Measurements from ENCODE around the gene BAIAP2. TPM values are rescaled to one million over a fixed set of nuclear protein-coding genes. Genes with fewer than 3 reads are reported as not detected.

BAIAP2 gene
- total RNA-seq, 1 donor from 2014 or later = 14.4 TPM

DNA sequence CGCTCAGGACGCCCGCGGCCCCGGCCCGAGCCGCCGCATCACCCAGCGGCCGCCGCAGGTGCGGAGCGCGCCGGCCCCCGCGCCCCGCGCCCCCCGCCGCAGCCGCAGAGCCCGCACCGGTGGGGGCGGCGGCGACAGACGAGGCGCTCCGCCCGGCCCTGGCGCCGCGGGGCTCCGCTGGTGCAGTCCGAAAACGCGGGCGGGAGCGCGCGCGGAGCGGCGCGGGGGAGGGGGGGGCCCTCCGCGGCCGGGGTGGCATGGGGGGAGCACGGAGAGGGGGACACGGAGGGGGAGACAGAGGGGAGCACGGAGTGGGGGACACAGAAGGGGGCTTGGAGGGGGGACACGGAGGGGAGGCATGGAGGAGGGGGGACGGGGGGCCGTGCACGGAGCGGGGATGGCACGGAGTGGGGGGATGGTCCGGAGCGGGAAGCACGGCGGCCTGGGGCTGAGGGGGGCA, 131.1 kb downstream of the BAIAP2 start, which contains the start of gene AATK:
Gene AATK (minus strand): TSS at position 189 of the 460 bp plus-strand sequence. CDS start 229 bp downstream, outside the sequence.
- TF ChIP-seq, protein P1, sequence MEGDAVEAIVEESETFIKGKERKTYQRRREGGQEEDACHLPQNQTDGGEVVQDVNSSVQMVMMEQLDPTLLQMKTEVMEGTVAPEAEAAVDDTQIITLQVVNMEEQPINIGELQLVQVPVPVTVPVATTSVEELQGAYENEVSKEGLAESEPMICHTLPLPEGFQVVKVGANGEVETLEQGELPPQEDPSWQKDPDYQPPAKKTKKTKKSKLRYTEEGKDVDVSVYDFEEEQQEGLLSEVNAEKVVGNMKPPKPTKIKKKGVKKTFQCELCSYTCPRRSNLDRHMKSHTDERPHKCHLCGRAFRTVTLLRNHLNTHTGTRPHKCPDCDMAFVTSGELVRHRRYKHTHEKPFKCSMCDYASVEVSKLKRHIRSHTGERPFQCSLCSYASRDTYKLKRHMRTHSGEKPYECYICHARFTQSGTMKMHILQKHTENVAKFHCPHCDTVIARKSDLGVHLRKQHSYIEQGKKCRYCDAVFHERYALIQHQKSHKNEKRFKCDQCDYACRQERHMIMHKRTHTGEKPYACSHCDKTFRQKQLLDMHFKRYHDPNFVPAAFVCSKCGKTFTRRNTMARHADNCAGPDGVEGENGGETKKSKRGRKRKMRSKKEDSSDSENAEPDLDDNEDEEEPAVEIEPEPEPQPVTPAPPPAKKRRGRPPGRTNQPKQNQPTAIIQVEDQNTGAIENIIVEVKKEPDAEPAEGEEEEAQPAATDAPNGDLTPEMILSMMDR (IDR thresholded peaks at IDR 0.05) = no peak
- peak within 1 kb of the TSS; percentile 25 to 67 for H3K4me3 ChIP-seq

More for the DNA sequence above, 131.1 kb downstream of the BAIAP2 start, which contains the start of gene AATK:
- DNase-seq (ENCODE audit: low spot score in 2 of 2) = no peak
- Histone ChIP-seq H3K27me3 (no peaks in the 10 kb centered on the region), H3K36me3 (no peaks in the 10 kb centered on the region), H3K9me3 (no peaks in the 10 kb centered on the region), H3K4me1 (peaks cover 3% of the 10 kb centered on the region in 2 donors), H3K27ac (peak within 1 kb of the TSS in 1 of 2 donors; percentile 5)
- intact Hi-C loops (cut with DNase I) = no loop called here

Other genes with a start within 250 kb of the BAIAP2 start
- 32.1 TPM for gene CHMP6, start 43.3 kb upstream of the BAIAP2 start, total RNA-seq
- not detected for gene PVALEF, start 130.4 kb downstream of the BAIAP2 start, total RNA-seq
- gene AATK, start 131.1 kb downstream of the BAIAP2 start, total RNA-seq = 20.6 TPM
- 6.7 TPM for gene CEP131, start 187.8 kb downstream of the BAIAP2 start, total RNA-seq
- gene TEPSIN, start 203.9 kb downstream of the BAIAP2 start, total RNA-seq = 117 TPM
- 6.5 TPM for gene NDUFAF8, start 204.2 kb downstream of the BAIAP2 start, total RNA-seq

All from ascending aorta (tissue), 2 donors.